GM06990 (cell line): ENCODE results near the gene SMIM26.
"Not testable (repeated sequence)": the region's sequence is repeated elsewhere in the genome, so short reads cannot be mapped to it uniquely, and the experiment has no call there.

Experiments
- DNase-seq: peaks from one replicate; pipeline ENCODE4 v3.0.0-alpha.2; 2011; ENCODE audit not compliant: insufficient read length; ENCODE audit errors: extremely low read depth
- H3K27me3 ChIP-seq: replicated peaks from 2 replicates; pipeline ENCODE4 v1.6.0; 2011; ENCODE audit warnings: low read length; ENCODE audit not compliant: control insufficient read depth, insufficient read depth
- H3K36me3 ChIP-seq: 2 replicates; pipeline ENCODE4 v1.5.1; 2011; ENCODE audit warnings: low read length; ENCODE audit not compliant: control insufficient read depth, insufficient read depth
- H3K4me3 ChIP-seq: replicated peaks from 2 replicates; pipeline ENCODE4 v1.5.1; 2011; ENCODE audit warnings: low read depth, mild to moderate bottlenecking, control low read depth, low read length
- CTCF ChIP-seq: IDR thresholded peaks from 2 replicates; pipeline ENCODE4 v1.5.1; 2011; ENCODE audit warnings: low read length, control low read depth, mild to moderate bottlenecking, inconsistent platforms; ENCODE audit not compliant: insufficient read depth, poor library complexity, severe bottlenecking

Gene SMIM26, protein sequence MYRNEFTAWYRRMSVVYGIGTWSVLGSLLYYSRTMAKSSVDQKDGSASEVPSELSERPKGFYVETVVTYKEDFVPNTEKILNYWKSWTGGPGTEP

DNA sequence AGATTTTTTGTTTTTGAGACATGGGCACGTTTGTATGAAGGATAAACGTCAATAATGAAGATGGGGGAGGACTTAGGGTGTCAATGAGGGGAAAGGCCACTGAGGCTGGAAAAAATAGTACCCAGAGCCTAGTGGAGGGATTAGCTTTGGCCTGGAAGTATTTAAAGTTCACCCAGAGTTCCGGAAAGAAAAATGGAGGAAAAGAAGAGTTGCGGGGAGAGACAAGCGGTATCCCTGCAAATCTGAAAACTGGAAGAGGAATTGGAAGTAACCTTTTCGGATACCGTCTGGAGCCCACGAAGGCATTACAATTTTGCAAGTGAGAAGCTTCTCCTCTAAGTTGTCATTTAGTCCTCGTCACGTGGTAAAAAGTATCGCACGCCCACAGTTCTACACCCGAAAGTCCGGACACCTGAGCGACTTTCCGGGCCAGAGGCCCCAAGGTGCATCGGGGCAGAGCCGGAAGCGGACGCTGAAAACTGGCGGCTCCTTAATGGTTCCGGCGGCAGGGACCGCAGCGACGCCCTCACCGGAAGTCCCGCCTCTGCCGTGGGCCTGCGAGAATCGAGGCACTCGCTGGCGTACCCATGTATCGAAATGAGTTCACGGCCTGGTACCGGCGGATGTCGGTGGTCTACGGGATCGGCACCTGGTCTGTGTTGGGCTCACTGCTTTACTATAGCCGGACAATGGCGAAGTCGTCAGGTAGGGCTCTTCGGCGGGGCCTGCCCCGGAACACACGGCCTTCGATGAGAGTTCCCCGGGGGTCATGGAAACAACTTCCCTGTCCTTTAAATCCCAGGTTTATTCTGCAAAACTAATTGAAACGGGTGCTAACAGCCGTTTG is at the start of gene SMIM26:
TSS of gene SMIM26 (plus strand) at position 541 of the 847 bp plus-strand sequence. CDS start at position 588, 47 bp downstream.
- Histone ChIP-seq H3K36me3 (peaks cover 6% of the 10 kb centered on the region; the same call in 1 of the 2 replicates), H3K27me3 (no peaks in the 10 kb centered on the region), H3K4me3 (peak within 1 kb of the TSS; percentile 80)
- DNase-seq, result peak; percentile 95
- TF ChIP-seq CTCF, result no peak

GRCh38 chr20:18522066-18522465 is 45.2 kb upstream of the SMIM26 start:
- H3K36me3 ChIP-seq, result peaks cover 15% of the 10 kb centered on the region
- DNase-seq, H3K4me3 ChIP-seq, H3K27me3 ChIP-seq: not testable (repeated sequence)

- Histone ChIP-seq H3K4me3 (no peak overlapping the region), H3K36me3 (peaks cover 21% of the 10 kb centered on the region), H3K27me3 (no peaks in the 10 kb centered on the region)
- TF ChIP-seq CTCF, result no peak
- DNase-seq, result no peak
Observed at GRCh38 chr20:18523066-18523465, 44.2 kb upstream of the SMIM26 start.

DNA sequence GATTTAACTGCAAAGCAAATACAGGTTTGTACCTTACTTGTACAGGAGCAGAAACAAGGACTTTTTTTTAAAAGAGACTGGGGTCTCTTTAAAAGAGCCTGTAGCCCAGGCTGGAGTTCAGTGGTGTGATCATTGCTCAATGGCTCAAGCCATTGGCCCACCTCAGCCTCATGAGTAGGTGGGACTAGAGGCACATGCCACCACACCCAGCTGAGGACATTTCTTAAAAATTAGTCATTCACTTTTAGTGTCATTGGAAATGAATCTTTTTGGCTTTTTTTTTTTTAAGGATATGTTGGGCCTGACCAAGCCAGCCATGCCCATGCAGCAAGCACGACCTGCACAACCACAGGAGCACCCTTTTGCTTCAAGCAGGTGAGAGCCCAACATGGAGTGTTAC is 42.6 kb upstream of the SMIM26 start:
- no peak for DNase-seq
- no peak for TF ChIP-seq CTCF
- H3K36me3 ChIP-seq, result peaks cover 25% of the 10 kb centered on the region
- H3K4me3 ChIP-seq, result no peak overlapping the region
- H3K27me3 ChIP-seq, result no peaks in the 10 kb centered on the region

DNA sequence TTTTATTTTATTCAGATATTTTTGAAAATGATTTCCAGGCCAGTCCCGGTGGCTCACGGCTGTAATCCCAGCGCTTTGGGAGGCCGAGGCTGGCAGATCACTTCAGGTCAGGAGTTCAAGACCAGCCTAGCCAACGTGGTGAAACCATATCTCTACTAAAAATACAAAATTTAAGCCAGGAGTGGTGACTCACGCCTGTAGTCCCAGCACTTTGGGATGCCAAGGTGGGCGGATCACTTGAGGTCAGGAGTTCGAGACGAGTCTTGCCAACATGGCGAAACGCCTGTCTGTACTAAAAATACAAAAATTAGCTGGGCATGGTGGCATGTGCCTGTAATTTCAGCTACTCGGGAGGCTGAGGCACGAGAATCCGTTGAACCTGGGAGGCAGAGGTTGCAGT is 40.5 kb upstream of the SMIM26 start:
- not testable (repeated sequence) for H3K4me3 ChIP-seq, H3K27me3 ChIP-seq, DNase-seq
- peaks cover 32% of the 10 kb centered on the region for H3K36me3 ChIP-seq

DNA sequence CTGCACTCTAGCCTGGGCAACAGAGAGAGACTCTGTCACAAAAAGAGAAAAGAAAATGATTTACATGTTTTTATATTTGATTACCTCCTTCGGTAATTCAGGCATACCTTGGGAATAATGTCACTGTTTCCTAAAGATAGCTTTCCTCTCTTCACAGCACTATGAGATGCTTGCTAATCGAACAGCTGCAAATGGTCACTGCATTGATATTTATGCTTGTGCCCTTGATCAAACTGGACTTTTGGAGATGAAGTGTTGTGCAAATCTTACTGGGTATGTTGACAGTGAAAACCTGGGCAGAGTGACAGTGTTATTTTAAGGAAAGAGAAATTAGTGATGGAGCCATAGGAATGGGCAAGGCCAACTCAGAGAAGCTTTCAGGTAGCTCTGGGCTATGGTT is 39.9 kb upstream of the SMIM26 start:
- no peak for DNase-seq
- Histone ChIP-seq H3K36me3 (peaks cover 32% of the 10 kb centered on the region), H3K27me3 (no peaks in the 10 kb centered on the region), H3K4me3 (no peak overlapping the region)
- no peak for TF ChIP-seq CTCF
